Measurements from ENCODE around the gene AQP6.

The AQP6 gene

DNA sequence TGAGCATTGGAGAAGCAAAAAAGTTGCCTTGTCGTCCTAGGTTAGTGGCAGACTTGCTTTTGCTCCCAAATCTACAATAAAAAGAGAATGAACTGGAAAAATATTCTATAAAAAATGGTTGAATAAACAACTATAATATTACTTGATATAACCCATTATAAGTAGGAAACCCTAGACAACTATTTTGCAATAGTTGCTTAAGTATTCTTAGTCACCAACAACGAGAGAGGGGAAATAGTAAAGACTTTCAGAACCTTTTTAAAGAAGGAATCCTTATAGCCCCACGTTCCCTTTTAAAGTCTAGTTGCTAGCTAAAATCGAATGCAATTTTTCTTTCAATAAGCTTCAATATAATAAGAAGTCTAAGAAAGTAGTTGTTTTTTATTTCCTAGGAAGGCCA, 17.5 kb downstream of the AQP6 start:
- TF ChIP-seq ZFX (IDR thresholded peaks at IDR 0.05; ENCODE audit: borderline replicate concordance): no peak
- TF ChIP-seq, protein P1, sequence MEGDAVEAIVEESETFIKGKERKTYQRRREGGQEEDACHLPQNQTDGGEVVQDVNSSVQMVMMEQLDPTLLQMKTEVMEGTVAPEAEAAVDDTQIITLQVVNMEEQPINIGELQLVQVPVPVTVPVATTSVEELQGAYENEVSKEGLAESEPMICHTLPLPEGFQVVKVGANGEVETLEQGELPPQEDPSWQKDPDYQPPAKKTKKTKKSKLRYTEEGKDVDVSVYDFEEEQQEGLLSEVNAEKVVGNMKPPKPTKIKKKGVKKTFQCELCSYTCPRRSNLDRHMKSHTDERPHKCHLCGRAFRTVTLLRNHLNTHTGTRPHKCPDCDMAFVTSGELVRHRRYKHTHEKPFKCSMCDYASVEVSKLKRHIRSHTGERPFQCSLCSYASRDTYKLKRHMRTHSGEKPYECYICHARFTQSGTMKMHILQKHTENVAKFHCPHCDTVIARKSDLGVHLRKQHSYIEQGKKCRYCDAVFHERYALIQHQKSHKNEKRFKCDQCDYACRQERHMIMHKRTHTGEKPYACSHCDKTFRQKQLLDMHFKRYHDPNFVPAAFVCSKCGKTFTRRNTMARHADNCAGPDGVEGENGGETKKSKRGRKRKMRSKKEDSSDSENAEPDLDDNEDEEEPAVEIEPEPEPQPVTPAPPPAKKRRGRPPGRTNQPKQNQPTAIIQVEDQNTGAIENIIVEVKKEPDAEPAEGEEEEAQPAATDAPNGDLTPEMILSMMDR (IDR thresholded peaks at IDR 0.05): no peak
- H3K27ac ChIP-seq: no peak overlapping the region

GRCh38 chr12:49998453-49998852, 25.7 kb downstream of the AQP6 start:
- TF ChIP-seq, protein P1 (IDR thresholded peaks at IDR 0.05): no peak; the same call in 1 of the 2 replicates
- no peak for TF ChIP-seq ZFX (IDR thresholded peaks at IDR 0.05; ENCODE audit: borderline replicate concordance)
- no peak overlapping the region for H3K27ac ChIP-seq

GRCh38 chr12:50003595-50003994, 30.8 kb downstream of the AQP6 start:
- no peak overlapping the region for H3K27ac ChIP-seq
- TF ChIP-seq ZFX (IDR thresholded peaks at IDR 0.05; ENCODE audit: borderline replicate concordance): no peak
- TF ChIP-seq, protein P1 (IDR thresholded peaks at IDR 0.05): no peak

DNA sequence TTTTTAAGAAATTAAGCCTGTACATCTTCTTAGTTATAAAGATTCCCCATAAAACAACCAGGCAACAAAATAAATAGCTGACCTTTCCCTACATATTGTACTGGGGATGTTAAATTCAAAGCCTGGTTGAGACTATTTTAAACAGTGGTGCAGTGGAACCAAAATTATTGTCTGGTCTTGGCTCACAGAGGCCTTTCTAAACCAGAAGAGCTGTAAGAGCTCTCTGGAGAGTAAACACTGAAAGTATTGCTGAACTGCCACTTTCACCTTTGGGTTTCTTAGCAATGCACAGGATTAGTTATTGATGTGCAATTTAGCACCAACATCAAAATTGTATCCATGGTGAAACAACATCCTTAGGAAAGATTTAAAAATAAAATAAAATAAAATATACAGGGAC, 31.9 kb downstream of the AQP6 start:
- no peak overlapping the region for H3K27ac ChIP-seq
- TF ChIP-seq ZFX (IDR thresholded peaks at IDR 0.05; ENCODE audit: borderline replicate concordance): no peak

- TF ChIP-seq, protein P1 (IDR thresholded peaks at IDR 0.05): no peak
- no peak for TF ChIP-seq ZFX (IDR thresholded peaks at IDR 0.05; ENCODE audit: borderline replicate concordance)
- H3K27ac ChIP-seq: no peak overlapping the region
Measured at GRCh38 chr12:50005175-50005574, 32.4 kb downstream of the AQP6 start.

- TF ChIP-seq ZFX (IDR thresholded peaks at IDR 0.05; ENCODE audit: borderline replicate concordance): no peak
- TF ChIP-seq, protein P1 (IDR thresholded peaks at IDR 0.05): no peak
- H3K27ac ChIP-seq: peak overlapping the region; percentile 51
Measured at GRCh38 chr12:50006280-50006679, 33.5 kb downstream of the AQP6 start.

- peak overlapping the region; percentile 51 for H3K27ac ChIP-seq
- TF ChIP-seq, protein P1 (IDR thresholded peaks at IDR 0.05): no peak
- no peak for TF ChIP-seq ZFX (IDR thresholded peaks at IDR 0.05; ENCODE audit: borderline replicate concordance)
Measured at GRCh38 chr12:50006754-50007442, 34.2 kb downstream of the AQP6 start.
